Measurements from ENCODE around the gene CEP85L.

Gene CEP85L

DNA sequence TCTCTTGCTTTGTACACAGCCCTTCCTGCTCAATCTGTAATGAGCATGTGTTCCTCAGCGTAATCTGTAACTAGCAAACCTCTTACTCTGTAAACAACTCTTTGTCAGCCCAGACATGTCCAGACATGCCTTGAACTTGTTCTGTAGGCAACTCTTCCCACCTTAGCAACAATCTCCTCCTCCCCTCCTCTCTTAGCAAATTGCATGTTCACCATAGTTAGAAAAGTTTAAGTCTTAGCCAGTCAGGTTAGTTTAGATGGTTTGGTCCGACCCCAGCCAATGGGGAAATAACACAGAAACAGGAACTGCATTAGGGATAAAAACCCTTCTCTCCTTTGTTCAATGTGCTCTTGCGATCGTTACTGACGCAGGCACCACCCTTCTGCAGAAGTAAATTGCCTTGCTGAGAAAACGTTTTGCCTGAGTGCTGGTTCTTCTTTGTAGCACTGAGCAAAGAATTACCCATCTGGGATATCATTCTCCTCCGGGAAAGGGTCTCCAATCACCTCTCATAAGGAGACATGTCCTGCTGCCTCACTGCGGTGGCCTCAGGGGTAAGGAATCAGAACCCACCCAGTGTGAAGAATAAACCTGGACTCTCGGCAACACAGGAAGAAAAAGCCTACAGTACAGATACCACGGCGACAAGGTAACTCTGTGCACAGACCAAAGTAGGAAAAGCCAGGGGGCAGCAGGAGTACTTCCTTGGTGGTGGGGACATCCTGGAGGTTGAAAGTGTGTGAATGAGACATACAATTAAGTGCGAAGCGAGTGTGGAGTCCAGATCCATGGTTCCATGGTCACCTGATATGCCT, 77.1 kb downstream of the CEP85L start:
- DNase-seq, result peak; percentile 39 to 57

DNA sequence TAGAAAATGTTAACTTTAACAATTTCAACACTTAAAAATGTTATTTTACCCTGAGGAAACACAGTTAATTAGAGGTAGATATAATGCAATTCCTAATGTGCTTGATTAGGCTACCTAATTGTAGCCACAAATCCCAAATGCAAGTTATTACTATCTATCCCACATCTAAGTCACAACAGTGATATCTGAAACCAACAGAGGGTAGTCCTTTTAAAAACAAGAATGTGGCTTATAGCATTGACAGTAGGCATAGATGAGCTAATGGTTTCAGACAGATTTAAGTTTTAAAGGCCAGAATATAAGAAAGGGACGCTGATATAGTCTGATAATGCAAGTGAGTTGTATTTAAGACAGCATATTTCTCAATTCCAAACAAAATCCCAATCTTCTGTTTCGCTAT, 80.3 kb downstream of the CEP85L start:
- DNase-seq, result no peak

DNA sequence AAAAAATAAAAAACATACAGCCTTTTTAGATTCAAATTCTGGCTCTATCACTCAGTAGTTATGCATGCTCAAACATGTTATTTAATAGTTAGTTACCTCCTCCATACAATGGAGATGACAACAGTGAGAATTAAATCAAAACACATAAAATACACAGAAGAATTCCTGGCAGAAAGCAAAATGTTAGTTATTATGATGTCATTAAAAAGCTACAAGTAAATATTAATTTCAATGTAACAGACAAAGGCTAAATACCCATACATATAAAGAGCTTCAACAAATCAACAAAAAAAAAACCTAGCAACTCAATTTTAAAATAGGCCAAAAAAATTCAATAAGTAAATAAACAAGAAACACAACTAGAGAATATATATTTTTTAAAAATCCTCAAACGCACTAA, 81.9 kb downstream of the CEP85L start:
- DNase-seq, result no peak

DNA sequence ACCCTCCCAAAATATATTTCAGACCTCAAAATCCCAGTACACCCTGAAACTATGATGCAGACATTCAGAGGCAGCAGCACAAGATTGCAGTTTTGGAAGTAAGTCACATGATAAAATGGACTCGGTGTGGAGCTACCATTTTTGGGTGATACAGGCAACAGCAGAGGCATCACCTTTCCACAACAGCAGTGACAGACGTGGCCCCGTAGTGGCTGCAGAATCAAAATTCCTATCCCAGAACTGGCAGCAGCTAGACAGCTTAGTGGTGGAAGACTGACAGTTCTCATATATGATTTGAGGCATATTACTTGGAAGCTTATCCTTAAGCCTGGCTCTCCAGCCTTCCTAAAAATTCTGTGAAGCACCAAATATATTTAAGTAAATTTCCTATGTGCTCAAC, 83.4 kb downstream of the CEP85L start:
- DNase-seq, result no peak

DNA sequence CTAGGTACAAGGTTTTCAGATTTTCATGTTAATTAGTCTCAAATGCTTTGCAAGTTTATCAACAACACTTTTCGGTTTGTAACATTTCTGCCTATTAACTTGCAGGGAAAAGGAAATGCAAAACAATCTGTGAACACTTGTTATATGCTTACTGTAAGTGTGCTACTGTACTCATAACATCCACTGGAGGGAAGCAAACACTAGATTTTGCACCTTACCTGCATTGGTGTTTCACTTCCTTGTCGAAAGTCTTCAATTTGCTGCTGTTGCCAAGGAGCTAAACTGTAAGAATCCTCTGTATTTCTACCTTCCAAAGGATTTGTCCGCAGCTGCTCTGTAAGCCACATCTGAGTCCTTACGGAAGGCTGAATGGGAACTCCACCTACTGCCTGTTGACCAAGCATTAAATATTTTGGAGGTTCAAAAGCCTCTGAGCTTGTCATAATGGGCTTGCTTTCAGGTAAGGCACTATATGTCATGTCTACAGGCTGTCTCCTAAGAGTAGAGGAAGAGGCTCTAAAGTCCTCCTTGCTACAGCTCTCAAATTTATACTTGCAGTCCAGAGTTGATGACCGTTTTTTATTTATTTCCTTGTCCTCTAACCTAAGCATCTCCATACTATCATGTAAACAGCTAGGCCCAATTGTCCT, 86.0 kb downstream of the CEP85L start:
- DNase-seq, result peak; percentile 42 to 48

DNA sequence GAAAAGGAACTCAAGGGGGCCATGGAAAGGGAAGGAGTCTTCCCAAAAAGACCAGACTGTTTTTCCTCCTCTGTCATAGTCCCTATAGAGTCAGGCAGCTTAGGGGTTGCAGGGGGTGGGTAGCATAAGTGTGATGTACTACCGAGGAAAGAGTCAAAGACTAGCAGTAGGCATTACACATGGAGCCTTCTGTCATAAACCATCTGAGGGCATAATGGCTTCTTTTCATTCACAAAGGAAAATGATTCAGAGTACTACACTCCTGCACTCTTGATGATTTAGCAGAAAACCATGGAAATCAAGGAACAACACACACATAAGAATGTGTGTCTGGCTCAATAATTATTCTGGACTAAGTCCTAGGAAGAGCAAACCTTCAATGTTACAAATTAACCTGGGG, 88.4 kb downstream of the CEP85L start:
- DNase-seq, result no peak

DNA sequence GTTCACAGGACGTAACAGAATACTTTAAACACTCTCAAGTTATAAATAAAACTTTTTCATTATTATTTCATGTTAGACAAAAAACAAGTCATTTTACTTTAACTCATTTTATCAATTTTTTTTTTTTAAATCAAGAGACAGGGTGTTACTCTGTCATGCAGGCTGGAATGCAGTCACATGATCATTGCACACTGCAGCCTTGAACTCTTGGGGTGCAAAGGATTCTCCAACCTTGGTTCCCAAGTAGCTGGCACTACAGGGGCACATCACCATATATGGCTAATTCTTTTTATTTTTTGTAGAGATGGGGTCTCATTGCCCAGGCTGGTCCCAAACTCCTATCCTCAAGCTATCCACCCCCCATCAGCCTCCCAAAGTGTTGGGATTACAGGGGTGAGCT, 89.1 kb downstream of the CEP85L start:
- DNase-seq, result no peak

DNA sequence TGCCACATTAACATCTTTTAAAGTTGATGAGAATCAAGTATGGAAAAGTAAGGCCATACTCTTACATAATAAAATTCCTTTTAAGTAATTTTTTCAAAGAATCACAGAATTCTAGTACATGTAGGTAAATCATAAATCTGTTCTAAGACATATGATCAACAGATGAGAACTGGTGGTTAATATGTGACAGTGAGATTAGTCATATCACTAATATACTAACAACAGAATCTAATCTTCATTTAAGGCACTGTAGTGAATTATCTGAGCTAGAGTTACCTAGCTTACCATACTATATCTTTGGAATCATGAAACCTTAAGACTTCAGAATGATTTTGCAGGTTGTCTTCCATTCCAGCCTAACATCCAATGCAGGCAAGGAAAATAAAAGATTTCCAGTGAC, 91.7 kb downstream of the CEP85L start:
- DNase-seq, result no peak

DNA sequence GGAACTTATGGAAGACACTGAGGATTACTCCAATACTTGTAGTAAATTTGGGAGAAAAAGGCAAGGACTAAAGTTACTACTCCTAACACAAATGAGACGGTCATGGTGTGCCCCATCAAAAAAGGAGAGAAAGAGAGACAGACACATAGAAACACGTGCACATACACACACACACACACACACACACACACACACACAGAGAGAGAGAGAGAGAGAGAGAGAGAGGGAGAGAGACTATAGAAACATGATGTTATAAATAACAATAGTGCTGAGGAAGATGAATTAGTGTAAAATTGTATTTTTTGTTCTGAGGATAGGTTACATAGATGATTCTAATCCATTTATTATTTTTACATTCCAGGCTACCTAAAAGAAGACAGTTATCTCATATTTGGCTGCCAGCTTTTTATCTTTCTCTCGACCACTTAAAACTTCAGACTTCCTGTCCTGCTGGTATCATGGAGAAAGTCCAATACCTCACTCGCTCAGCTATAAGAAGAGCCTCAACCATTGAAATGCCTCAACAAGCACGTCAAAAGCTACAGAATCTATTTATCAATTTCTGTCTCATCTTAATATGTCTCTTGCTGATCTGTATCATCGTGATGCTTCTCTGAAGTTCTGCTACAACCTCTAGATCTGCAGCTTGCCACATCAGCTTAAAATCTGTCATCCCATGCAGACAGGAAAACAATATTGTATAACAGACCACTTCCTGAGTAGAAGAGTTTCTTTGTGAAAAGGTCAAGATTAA, 92.8 kb downstream of the CEP85L start:
- peak; percentile 65 to 84 for DNase-seq

DNA sequence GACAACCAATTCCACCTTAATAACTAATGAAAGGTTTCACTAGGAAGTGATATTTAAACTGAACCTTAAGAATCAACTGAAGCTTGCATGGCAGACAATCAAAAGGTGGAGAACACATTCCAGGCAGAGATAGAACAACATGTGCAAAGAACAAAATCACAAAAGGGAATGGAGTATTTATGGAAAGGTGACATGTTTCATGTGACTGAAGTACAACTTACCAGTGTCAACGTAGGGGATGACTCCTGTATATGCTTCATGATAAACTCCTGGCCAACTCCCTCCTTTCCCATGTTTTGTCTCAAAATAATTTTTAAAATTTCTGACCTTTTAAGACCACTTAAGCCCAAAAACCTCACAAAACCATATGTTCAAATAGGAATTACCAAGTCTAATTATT, 96.7 kb downstream of the CEP85L start:
- no peak for DNase-seq

DNA sequence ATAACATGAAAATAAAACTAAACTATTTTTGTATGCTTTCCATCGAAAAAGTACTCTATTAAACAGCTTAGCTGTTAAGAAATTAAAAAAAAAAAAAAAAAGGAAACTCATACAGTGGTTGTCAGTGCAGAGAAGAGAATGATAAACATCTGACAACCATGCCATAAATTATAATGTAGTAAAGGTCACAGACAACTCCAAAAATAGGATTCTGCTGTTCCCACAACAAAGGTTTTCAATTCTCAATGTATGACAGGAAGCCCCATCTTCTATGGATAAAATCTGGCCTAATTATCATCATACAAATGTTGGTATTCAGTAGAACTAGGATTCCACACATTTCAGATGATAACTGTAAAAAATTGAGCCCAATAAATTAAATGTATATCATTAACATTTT, 98.3 kb downstream of the CEP85L start:
- no peak for DNase-seq

DNA sequence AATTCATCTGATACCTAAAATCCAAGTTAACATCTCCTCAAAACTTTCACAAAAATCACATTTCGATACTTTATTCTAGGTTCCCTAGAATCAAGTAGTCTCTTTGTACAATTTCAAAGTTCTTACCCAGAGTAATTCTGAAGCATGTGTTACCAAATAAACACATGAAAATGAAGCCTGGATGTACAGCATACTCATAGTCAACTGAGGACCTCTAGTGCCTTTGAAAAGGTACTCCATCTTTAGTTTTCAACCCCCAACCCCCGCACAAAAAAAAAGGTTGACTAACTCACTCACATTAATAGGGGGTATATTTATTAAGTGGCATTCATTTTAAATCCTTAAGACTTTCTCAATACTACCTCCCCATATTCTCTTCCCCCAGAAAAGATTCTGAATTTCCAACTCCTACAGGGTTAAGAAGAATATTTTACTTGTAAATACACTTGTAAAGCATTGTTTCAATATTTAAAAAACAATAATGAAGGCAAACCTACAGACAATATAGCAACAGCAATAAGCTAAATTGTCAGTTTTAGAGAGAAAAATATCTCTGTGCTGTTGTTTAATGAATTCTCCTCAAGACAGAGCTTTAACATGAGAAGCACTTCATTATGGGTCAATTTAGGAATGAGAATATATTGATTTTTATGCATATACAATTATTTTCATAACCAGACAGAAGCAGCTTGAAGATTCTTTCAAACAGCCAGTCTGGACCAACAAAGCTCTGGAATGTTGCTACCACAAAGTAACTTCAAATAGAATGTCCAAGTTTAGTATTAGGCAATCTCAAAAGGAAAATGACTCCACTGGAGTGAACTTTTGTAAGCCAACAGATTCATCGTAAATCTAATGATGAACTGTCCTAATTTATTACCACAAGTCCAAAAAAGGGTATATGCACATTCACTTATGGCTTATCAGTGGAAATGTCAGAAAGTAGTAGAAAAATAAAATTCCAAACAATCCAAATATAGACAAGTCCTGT, 100.0 kb downstream of the CEP85L start:
- peak; percentile 80 to 87 for DNase-seq

DNA sequence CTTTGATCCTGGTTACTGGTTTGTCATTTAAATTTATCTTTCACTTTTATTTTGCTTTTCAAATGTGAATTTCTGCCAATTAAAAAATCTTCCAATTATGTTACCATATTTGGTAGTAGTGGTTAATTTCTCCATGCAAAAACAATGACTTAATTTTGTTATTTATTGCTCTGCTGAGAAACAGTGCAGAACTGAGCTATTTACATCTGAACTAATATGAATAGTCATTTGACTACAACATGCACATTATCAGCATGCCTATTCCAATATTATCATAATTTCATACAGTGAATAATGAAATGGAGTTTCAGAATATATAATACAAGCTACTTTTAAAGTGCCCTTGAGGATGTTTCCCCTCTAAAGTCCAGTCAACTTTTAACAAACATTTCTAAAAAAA, 102.8 kb downstream of the CEP85L start:
- no peak for DNase-seq

DNA sequence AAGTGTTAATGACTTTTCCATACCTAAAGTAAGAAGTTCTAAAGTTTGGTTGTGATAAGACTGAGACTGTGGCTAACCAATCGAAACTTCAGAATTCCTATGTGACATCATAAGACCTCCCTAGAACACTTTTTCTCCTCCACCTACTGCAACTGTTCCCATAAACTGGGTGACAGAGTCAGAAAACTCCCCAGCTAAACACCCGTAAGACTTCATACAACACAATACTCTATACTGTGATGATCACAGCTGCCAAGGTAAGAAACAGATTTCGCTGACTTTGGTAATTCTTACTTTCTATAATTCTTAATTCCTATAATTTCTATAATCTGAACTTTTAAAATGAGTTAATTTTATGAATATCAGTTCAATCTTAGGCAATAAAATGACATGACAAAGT, 103.3 kb downstream of the CEP85L start, which contains the start of gene PLN:
Gene PLN, plus strand, starts transcription at position 161 of the 400 bp plus-strand sequence. CDS start 10,626 bp downstream, outside the sequence.
- no peak for DNase-seq

DNA sequence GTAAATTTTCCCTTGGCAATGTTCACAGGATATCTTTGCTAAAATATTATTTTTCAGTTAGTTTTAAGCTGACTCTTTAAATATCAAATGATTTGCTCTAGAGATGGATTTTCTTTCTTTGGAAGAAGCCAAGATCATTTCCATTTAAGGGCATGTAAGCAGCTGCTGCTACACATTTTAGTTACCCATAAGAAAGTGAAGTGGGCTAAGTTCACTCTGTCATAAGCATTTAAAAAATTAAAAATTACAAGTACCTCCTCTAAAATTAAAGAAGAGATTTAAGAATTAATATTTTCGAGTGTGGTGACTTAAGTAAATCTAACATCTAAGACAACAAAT, 104.5 kb downstream of the CEP85L start:
- no peak for DNase-seq

DNA sequence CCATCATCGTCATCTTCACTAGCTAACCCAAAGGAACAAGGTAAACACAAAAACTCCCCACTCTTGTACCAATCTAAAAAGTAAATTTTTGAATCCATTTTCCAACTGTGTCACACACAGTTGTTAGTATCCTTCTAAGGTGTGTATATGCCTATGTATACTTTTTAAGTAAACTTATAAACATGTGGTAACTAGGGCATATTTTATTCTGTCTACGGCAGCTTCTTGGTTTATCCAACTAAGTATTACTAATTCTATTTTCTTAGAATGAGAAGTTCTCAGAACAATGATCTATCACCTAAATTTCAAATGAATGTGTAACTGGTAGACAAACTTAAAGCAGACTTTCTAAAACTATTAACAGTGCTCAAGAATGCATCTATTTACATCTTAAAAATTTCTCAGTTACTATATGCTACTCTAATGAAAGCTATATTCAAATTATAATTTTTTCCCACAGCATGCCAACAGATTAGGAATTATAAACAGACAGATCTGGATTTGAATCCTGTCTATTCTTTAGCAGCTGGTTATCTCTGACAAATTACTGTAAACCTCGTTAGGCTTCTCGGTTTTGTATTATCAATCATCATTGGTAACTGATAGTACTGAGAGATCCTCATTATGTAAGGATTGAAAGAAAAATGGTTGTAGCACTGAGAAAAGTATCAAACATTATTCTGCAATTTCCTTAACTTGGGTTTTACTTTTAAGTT, 105.1 kb downstream of the CEP85L start:
- no peak for DNase-seq

DNA sequence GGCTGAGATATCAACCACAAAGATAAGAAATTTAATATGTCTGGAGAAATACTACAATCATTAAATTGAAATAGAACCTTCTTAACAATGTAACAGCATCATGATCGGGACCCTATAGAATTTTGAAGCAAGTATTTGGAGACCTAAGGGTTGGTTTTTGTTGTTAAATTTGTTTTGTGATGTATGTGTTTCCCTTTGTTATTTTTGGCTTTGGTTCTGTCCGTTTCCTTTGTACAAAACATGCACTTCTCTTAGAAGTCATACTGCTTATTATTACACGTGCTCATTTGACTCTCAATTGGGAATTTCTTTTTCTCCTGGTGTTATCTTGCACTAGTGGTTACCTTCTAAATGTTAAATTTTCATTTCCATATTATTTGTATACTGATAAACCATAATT, 107.3 kb downstream of the CEP85L start:
- DNase-seq, result no peak

DNA sequence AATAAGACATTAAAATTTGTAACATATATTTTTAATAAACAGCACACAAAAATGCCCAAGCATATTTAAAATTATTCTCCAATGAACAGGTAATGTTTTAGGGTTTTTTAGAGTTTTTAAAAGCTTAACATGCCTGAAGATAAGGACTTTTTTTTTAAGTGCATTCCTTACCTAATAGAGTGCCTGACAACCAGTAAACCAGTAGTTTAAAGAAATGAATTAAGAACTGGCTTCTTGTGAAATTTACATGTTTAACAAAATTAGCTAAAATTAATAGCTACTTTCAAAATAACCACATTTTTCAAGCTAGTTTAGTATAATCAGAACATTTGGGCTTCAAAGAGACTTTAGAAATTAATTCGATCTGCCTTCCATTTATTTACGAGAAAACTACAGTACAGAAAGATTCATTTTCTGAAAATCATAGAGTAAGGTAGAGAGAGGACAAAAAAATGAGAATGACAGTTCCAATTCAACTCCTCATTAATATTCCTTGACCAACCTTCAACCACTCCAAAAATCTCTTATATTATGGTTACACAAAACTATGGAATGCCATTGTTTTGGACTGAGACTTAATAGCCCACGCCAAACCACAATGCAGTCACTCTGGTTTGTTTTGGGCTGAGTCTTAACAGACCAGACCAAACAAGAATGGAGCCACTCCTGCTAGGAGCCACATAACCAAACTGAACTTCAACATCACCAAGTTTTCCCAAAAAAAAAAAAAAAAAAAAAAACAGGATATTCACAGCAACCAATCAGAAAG, 109.0 kb downstream of the CEP85L start:
- DNase-seq, result no peak

DNA sequence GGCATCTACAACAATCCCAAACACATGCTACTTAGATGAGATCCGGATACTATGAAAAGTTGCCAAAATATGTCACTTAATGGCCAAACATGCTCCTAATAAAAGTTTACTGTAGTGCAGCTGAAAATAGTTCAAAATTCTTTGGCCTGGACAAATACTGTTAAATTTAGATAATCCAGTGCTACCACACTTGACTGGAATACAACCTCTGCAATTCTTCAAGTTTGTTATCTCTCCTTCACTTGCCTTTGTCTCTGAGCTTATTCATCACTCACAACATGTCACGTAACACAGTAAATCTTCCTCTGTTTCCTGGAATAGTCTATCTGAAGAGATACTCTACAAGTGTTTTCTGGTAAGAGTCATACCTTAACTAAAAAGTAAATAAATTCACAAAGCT, 113.8 kb downstream of the CEP85L start:
- no peak for DNase-seq

DNA sequence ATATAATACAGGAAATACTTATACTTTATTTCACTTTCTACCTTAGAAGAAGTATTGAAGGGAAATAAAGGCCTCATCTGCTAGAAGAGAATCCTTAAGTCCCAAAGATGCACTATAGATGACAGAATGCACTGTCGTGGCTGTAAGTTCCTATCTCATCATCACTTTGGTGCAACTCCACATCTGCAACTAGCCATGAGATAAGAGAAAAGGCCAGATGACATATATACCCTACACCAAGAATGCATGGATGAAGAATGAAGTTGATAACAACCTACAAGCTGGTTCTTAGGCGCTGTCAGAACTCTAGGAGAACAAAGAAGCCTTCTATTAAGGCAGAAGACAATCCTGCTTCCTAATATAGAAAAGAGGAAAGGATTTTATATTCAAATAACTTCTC, 114.9 kb downstream of the CEP85L start:
- DNase-seq, result no peak

DNA sequence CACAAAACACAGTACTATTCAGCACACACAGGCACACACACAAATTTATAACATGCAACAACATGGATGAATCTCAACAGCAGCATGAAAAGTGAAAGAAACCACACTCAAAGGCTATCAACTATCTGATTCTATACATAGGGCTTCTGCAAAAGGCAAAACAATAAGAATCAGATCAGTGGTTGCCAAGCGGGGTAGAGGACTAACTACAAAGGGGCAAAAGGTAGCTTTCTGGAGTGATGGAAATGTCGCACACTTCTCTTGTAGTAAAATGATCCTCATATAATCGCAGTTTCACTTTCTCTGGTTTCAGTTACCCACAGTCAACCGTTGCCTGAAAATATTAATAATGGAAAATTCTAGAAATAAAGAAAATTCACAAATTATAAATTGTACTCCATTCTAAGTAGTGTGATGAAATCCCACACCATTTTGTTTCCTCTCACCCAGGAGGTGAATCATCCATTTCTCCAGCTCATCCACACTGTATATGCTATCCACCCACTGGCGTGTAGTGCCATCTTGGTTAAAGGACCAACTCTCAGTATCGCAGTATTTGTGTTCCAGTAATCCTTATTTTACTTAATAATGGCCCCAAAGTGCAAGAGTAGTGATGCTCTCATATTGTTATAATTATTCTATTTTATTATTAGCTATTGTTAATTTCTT, 116.1 kb downstream of the CEP85L start:
- no peak for DNase-seq

All from Kasumi-1 (cell line).